SU-DHL-6 (cell line): ENCODE results near the gene EXOC6B.

ENCODE experiments used
- H2AFZ ChIP-seq: fragments of 200-600 bp; sonication (generic); 2 replicates; pipeline ENCODE4 v1.6.1; 2014; ENCODE audit warnings: low read depth, mild to moderate bottlenecking, moderate library complexity, mixed read lengths, antibody characterized with exemption, low read length; ENCODE audit not compliant: severe bottlenecking
- H3F3A ChIP-seq: fragments of 200-600 bp; shearing (Covaris generic); 2 replicates; pipeline ENCODE4 v1.6.0; 2016; ENCODE audit warnings: antibody characterized with exemption, mild to moderate bottlenecking; ENCODE audit not compliant: insufficient read depth
- H3K27ac ChIP-seq: fragments of 200-600 bp; sonication (generic); 2 replicates; pipeline ENCODE4 v1.5.1; 2016; ENCODE audit warnings: low read depth, mild to moderate bottlenecking, low read length, moderate library complexity, mixed read lengths
- H3K27me3 ChIP-seq: fragments of 200-600 bp; sonication (generic), shearing (Covaris generic); 2 replicates; pipeline ENCODE4 v1.6.0; 2014; ENCODE audit warnings: mild to moderate bottlenecking, low read length
- H3K36me3 ChIP-seq: fragments of 200-600 bp; sonication (generic); 2 replicates; pipeline ENCODE4 v1.6.1; 2014; ENCODE audit warnings: mild to moderate bottlenecking, low read length, mixed read lengths
- H3K4me2 ChIP-seq: fragments of 300-600, 200-600 bp; shearing (Covaris generic), sonication (generic); 2 replicates; pipeline ENCODE4 v1.6.0; 2014; ENCODE audit warnings: low read length, low read depth, mild to moderate bottlenecking; ENCODE audit not compliant: poor library complexity, severe bottlenecking
- H3K4me3 ChIP-seq: fragments of 200-600 bp; sonication (generic); 2 replicates; pipeline ENCODE4 v1.5.1; 2014; ENCODE audit warnings: antibody characterized with exemption, low read length, mild to moderate bottlenecking, mixed read lengths; ENCODE audit not compliant: insufficient read depth, poor library complexity, severe bottlenecking
- H3K79me2 ChIP-seq: fragments of 200-600 bp; sonication (generic); 2 replicates; pipeline ENCODE4 v1.6.1; 2014; ENCODE audit warnings: mild to moderate bottlenecking, low read length, moderate library complexity; ENCODE audit not compliant: insufficient read depth
- H3K9ac ChIP-seq: fragments of 200-600 bp; sonication (generic); 2 replicates; pipeline ENCODE4 v1.7.0; 2014; ENCODE audit warnings: mild to moderate bottlenecking, low read length
- H3K9me2 ChIP-seq: fragments of 200-600 bp; sonication (generic); replicated peaks from 2 replicates; pipeline ENCODE4 v1.6.1; 2014; ENCODE audit warnings: low read length; ENCODE audit not compliant: insufficient read depth
- H3K9me3 ChIP-seq: fragments of 200-600 bp; sonication (generic); 2 replicates; pipeline ENCODE4 v1.6.1; 2014; ENCODE audit warnings: low read length, mixed read lengths; ENCODE audit not compliant: insufficient read depth
- H4K20me1 ChIP-seq: fragments of 200-600 bp; sonication (generic); 2 replicates; pipeline ENCODE4 v1.6.1; 2014; ENCODE audit warnings: low read depth, mild to moderate bottlenecking, antibody characterized with exemption, low read length, moderate library complexity, mixed read lengths
- CTCF ChIP-seq: fragments of 200-600 bp; sonication (generic); IDR thresholded peaks from one replicate; pipeline ENCODE4 v1.5.1; 2017; ENCODE audit warnings: antibody characterized with exemption, mild to moderate bottlenecking, low read length, moderate library complexity; ENCODE audit not compliant: insufficient read depth, poor library complexity, severe bottlenecking
- EZH2phosphoT487 ChIP-seq: fragments of 200-600 bp; sonication (generic), shearing (Covaris generic); conservative IDR thresholded peaks from 2 replicates; pipeline ENCODE4 v1.6.1; 2018; ENCODE audit warnings: mild to moderate bottlenecking, antibody characterized with exemption, low read length, moderate library complexity, mixed read lengths

The EXOC6B gene

GRCh38 chr2:72270556-72271275 lies 555.1 kb downstream of the EXOC6B start:
- no peaks in the 10 kb centered on the region for H3K9me2 ChIP-seq
- H3K9me3 ChIP-seq, result no peaks in the 10 kb centered on the region
- no peaks in the 10 kb centered on the region for H4K20me1 ChIP-seq
- H3K27me3 ChIP-seq, result no peaks in the 10 kb centered on the region
- H3K27ac ChIP-seq, result no peak overlapping the region
- H3K9ac ChIP-seq, result no peak overlapping the region
- H3K79me2 ChIP-seq, result no peaks in the 10 kb centered on the region
- TF ChIP-seq CTCF (no peak), EZH2phosphoT487 (no peak)
- no peak overlapping the region for H3K4me3 ChIP-seq
- no peak overlapping the region for H3K4me2 ChIP-seq
- H2AFZ ChIP-seq, result no peak overlapping the region
- H3F3A ChIP-seq, result no peaks in the 10 kb centered on the region
- no peaks in the 10 kb centered on the region for H3K36me3 ChIP-seq

GRCh38 chr2:72263776-72264060 lies 562.1 kb downstream of the EXOC6B start:
- H3K27me3 ChIP-seq, result no peaks in the 10 kb centered on the region
- H3K4me2 ChIP-seq, result no peak overlapping the region
- H3K9me2 ChIP-seq, result no peaks in the 10 kb centered on the region
- no peak overlapping the region for H3K4me3 ChIP-seq
- no peak overlapping the region for H3K9ac ChIP-seq
- no peaks in the 10 kb centered on the region for H3F3A ChIP-seq
- H3K36me3 ChIP-seq, result no peaks in the 10 kb centered on the region
- no peak overlapping the region for H3K27ac ChIP-seq
- H2AFZ ChIP-seq, result no peak overlapping the region
- H3K9me3 ChIP-seq, result no peaks in the 10 kb centered on the region
- no peaks in the 10 kb centered on the region for H4K20me1 ChIP-seq
- TF ChIP-seq EZH2phosphoT487 (no peak), CTCF (no peak)
- no peaks in the 10 kb centered on the region for H3K79me2 ChIP-seq

GRCh38 chr2:72263043-72263775 lies 562.6 kb downstream of the EXOC6B start:
- TF ChIP-seq EZH2phosphoT487 (no peak), CTCF (no peak)
- Histone ChIP-seq H3K4me3 (no peak overlapping the region), H3K27ac (no peak overlapping the region), H3K79me2 (no peaks in the 10 kb centered on the region), H3K27me3 (no peaks in the 10 kb centered on the region), H3K4me2 (no peak overlapping the region), H3F3A (no peaks in the 10 kb centered on the region), H3K9me3 (no peaks in the 10 kb centered on the region), H4K20me1 (no peaks in the 10 kb centered on the region), H3K9ac (no peak overlapping the region), H3K36me3 (no peaks in the 10 kb centered on the region), H2AFZ (no peak overlapping the region), H3K9me2 (no peaks in the 10 kb centered on the region)
